Hematopoietic multipotent progenitor cell (in vitro differentiated cells): Measurements from ENCODE around the gene SLC22A23. TPM values are rescaled to one million over a fixed set of nuclear protein-coding genes. Genes with fewer than 3 reads are reported as not detected.

Experiments used
- DNase-seq, 3 donors: peaks; one replicate each; pipeline ENCODE4 v3.0.0-alpha.2; 2011 to 2015; ENCODE audit warnings: low read depth in 2 of 3, low spot score in 2 of 3
- total RNA-seq: library from RNA; depleted of rRNA; stranded (reverse); fragments of >200 nt; gene quantifications from one replicate; pipeline ENCODE4 v1.2.3, GENCODE V29; 2012

The SLC22A23 gene
- total RNA-seq, result 0.81 TPM

DNA sequence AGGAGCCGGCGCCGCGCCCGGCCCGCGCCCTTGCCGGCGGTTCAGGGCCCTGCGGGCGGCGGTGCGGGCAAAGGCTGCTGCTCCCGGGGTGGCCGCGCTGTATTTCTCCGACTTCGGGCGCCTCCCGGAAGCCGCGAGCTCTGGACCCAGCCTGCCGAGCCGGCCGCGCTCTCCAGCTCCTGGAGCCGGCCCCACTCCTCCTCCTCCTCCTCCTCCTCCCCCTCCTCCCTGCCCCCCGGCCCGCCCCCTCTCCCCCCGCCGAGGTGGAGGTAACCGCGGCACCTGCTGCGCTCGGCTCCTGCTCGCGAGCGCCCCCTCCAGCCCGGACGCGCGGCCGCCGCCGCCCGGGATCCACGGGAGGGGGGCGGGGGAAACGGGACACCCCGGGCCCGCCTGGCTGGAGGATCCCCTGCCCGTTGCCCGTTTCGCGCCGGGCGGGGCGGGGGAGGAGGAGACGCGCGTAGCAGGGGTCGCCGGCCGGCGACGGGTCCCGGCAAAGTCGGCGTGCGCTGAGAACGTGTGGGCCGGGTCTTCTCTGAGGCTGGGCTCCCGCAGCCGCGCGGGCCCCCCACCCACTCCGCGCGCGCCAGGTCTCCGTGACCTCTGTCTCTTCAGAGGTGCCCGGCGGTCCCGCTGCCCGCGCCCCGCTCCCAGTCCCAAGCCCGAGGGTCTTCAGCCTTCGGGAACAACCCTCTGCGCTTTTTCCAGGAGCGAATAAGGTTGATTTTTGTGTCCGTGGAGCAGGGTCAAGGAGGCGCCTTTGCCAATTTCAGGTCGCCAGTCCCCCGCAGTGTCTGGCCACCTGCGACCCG, at the start of gene SLC22A23:
SLC22A23 (minus strand) TSS at position 153 of the 812 bp plus-strand sequence. CDS start 491 bp downstream, outside the sequence.
- DNase-seq, result peak; percentile 52 to 72 (median 57)

DNA sequence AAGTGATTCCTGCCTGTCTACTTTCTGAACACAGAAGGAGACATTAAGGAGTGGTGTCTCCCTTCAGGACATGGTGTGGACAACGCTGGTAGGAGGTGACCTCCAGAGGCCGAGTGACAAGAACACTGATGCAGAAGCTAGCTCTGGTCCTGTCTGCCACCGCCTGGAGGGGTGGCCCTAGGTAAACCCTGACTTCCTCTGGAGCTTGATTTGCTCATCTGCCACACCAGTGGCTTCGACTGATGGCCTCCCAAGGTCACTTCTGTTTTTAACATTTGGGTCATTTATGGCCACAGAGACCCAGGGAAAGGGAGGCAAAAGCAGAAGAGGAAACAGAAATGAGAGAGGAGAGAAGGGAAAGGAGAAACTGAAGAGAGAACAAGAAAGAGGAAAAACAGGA, 49.4 kb upstream of the SLC22A23 start:
- DNase-seq, result no peak

GRCh38 chr6:3504938-3505805, 48.3 kb upstream of the SLC22A23 start:
- DNase-seq, result no peak

GRCh38 chr6:3504354-3504753, 47.5 kb upstream of the SLC22A23 start:
- DNase-seq, result no peak

- DNase-seq, result peak in 1 of 3 donors; percentile 10
Measured at GRCh38 chr6:3501826-3502500, 45.1 kb upstream of the SLC22A23 start.

DNA sequence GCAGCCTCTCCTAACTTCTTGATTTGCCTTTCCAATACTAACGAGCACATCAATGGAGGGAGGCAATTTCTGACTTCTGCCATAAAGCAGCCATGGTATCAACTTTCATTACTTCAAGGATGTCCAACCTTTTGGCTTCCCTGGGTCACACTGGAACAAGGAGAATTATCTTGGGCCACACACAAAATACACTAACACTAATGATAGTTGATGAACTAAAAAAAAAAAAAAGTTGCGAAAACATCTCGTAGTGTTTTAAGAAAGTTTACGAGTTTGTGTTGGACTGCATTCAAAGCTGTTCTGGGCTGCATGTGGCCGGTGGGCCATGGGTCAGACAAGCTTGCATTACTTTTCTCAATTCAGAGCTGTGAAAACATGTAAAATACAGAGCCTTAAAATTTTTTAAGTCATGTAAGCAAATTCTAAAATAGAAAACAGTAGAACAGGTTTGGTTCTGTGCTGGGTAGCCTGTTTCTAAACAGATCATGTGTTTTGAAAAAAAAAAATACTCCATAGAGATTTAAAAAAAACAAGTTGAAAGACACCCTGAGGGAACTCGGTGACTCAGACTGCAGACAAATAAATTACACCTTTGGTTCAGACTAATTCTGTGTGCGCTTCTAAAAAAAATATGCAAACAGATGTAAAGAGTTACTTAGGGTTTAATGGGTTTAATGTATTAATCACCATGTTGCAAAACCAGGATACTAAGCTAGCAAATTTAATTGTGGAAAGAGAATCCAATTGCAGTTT, 43.6 kb upstream of the SLC22A23 start:
- no peak for DNase-seq

DNA sequence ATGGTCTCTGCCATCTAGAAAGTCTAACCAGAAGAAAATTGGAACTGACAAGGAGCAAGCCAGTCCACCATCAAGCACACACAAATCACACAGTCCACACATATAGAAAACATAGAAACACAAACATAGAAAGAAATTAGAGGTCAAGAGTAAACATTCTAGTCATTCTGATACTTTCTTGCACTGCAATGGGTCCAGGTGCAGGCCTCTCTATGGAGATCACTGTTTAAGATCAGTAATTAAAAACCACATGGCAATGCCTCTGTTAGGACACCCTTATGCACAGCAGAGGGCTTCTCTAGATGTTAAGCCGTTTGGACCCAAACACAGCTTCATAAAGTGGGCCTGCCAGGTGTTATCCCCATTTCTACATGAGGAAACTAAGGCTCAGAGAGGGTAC, 42.8 kb upstream of the SLC22A23 start:
- no peak for DNase-seq

DNA sequence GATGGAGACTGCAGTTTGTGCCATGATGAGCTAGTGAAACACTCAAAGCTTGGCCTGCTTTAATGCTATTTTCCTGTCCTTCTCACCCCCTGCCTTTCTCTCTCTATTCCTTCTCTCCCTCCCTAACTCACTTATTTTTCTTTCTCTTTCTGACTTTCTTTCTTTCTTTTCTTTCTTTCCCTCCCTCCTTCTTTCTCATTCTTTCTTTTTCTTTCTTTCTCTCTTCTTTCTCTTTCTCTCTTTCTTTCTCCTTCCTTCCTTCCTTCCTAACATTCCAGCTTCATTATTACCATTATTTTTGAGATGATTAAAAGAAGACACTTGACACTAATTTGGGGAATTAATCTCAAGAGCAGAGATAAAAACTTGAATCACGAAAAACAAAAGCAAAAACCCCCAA, 39.5 kb upstream of the SLC22A23 start:
- DNase-seq, result no peak

DNA sequence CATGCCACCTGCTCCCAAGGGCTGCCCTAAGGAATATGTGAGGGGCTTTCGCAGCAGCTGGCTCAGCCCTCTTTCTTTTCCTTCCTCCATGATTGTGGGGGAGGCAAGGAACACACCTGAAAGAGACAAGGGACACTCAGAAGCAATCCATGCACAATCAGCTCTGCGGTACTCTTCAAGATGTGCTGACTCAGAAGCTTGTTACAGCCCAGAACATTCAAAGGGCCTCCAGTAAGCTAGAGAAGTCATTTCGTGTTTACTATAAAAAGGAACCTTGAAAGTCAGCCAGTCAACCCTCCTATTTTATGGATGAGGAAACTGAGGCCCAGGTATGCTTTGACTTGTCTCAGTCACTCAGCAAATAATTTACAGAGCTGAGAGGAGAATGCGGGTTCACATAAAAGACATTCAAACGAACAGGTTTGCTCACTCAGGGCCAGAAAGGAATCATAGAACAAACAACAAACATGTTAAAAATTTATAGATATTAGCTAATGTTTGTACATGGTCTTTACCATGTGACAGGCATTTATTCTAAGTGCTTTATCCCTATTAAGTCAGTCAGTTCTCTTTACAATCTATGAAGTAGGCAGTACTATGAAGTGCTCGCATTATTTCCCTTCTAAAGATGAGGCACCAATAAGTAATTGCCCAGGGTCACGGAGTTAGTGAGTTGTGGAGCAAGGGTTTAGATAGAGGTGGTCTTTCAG, 37.7 kb upstream of the SLC22A23 start:
- no peak for DNase-seq

- DNase-seq, result no peak
Measured at GRCh38 chr6:3490625-3490980, 33.8 kb upstream of the SLC22A23 start.

GRCh38 chr6:3489961-3490624, 33.2 kb upstream of the SLC22A23 start:
- DNase-seq, result no peak

- no peak for DNase-seq
Measured at GRCh38 chr6:3489027-3489757, 32.3 kb upstream of the SLC22A23 start.

DNA sequence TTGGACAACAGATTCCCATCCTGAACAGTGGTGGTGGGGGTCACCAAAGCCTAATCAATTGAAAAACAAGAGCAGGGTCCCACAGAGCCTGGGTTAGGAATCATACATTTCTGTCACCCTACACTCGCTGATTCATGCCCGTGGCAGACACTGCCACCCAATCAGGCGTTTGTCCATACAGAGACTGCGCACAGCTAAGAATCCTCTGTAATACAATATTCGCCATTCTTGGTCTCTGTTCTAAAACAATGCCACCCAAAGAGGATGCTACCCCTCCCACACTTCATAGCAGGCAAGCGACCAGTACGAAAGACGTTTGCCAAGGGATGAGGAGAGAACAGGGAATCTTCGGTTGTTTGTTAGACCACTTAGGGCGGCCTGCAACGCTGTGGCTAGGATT, 28.1 kb upstream of the SLC22A23 start:
- no peak for DNase-seq

DNA sequence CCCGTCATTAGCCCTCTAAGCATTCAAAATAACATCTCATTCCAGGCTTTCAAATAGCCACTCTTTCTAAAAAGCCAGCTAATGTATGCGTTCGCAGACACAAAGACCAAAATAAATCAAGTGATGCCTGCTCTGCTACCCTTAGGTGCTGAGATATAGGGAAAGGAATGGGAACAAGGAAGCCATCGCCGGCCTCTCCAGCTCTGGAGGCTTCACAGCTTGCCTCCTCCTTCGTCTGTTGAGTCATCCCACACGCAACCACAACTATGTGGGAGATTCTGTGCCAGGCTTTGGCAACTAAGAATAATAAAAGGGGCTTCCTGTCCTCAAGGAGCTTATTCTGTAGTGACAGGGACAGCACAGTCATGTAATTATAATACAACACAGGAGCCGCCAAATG, 27.3 kb upstream of the SLC22A23 start:
- no peak for DNase-seq

DNA sequence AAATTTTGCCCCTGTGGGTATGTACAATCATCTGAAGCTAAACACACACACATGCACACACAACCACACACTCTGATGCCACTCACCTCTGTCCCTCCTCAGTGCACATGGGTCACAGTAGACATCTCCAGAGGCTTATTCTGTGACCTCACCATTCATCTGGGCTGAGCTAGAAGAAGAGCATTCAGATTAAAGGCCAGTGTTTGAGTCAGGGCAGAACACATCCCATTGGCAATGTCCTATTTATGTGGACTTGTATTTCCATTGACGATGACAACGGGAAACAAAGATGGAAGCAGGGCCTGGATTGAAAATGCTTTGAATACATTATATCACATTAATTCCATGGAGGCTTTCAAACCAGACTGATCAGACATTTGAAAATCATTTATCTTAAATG, 26.8 kb upstream of the SLC22A23 start:
- DNase-seq, result no peak

DNA sequence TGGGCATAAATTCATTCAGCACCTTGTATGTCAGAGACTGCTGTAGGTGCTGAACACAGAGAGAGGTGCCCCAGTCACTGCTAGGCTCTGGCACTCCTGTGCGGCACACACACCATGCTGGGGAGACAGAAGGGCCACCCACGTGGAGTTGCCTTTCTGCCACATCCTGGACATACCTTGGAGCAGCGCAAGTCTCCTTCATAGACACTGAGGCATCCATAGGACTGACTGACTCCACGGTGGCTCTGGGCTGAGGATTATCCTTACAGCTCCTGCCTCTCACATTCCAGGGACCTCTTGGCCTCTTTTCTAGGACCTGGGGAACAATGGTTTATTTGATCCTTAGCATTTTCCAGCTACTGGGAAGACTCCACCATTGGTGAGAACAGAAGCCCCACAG, 26.0 kb upstream of the SLC22A23 start:
- no peak for DNase-seq

GRCh38 chr6:3481640-3482039, 24.8 kb upstream of the SLC22A23 start:
- no peak for DNase-seq

- no peak for DNase-seq
Measured at GRCh38 chr6:3480009-3480408, 23.2 kb upstream of the SLC22A23 start.

DNA sequence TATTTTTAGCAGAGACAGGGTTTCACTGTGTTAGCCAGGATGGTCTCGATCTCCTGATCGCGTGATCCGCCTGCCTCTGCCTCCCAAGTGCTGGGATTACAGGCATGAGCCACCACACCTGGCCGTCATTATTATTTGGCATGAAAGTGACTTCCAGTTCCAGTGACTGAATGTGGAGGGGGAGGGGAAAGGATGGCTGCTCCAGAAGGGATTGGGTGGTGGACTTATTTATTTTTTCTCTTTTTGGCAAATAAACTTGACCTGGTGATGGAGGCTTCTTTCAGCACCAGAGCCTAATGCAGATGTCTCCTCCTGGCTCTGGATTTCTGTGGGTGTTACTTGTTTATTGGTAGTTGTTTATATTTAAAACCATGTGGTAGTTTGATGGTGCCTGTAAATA, 16.9 kb upstream of the SLC22A23 start:
- DNase-seq, result no peak
